Skin epidermis (tissue), 12 donors: Measurements from ENCODE around the gene KIRREL3.
A peak's percentile ranks its signal among the peaks of the same experiment; 100 is the strongest.

Experiments
- H3K27ac ChIP-seq, 21 experiments: fragments of 200-600 bp; sonication (generic) in 11 of 21; one replicate each; pipeline ENCODE4 v1.5.0; 2020; ENCODE audit warnings: mild to moderate bottlenecking in 3 of 21, inconsistent platforms in 2 of 21, moderate library complexity in 2 of 21
- H3K4me3 ChIP-seq, 7 experiments: fragments of 200-600 bp; sonication (generic) in 2 of 7; one replicate each; pipeline ENCODE4 v1.5.0; 2020; ENCODE audit warnings: inconsistent platforms in 2 of 7, mild to moderate bottlenecking in 2 of 7, moderate library complexity in 1 of 7

The KIRREL3 gene

DNA sequence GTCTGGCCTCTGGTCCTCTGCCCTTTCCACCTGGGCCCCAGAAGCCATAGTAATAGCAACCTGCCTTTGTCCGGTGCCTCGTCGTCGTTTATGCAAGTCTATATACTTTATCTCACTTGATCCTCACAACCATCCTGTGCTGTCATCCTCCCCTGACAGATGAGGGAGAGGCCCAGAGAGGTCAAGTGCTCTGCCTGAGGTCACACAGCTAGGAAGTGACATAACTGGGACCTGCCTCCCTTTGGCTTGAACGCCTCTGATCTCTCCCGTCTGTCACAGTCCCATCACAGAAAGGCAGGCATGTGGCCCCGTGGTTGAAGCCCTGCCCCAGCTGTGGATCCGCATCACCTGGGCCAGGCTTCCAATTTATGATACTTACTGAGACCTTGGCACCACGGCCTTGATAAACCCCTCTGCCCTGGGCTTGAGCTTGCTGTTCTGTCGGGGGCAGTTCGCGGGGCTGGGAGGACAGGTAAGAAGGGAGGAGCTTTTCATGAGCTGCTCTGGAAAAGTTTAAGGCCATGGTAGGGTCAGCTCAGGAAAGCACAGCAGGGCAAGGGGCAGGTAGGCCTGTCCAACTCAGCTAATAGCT is 398.1 kb downstream of the KIRREL3 start:
- H3K27ac ChIP-seq: no peak overlapping the region
- H3K4me3 ChIP-seq: no peak overlapping the region

DNA sequence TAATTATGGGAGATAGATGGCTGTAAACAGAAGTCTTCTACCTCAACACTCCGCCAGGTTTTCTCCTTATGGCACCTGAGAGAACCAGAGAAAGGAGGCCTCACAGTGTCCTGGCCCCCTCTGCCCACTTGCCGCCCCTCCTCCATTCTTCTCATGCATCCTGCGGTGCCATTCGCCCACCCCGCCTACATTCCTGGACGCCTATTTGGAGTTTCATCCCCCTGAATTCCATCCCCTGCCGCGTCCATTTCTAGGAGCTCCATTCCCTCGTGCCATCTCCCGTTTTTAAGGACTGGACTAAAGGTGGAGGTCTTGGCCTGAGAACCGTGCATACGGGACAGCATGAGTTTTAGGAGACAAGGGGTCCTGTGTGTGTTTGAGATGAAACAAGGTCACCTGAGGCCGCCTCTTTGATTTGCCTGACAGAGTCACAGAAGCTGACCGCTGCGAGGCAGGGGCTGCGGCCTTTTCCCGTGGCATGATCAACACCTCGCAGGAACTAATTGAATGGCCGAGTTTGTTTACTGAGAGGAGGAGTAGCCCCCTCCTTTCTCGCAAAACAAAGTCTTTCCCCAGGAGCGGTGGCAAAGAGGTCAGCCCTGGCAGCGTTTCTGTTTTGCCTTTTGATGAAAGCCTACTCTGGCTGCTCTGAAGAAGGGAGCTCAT is 398.9 kb downstream of the KIRREL3 start:
- Histone ChIP-seq H3K4me3 (no peak overlapping the region), H3K27ac (no peak overlapping the region)

DNA sequence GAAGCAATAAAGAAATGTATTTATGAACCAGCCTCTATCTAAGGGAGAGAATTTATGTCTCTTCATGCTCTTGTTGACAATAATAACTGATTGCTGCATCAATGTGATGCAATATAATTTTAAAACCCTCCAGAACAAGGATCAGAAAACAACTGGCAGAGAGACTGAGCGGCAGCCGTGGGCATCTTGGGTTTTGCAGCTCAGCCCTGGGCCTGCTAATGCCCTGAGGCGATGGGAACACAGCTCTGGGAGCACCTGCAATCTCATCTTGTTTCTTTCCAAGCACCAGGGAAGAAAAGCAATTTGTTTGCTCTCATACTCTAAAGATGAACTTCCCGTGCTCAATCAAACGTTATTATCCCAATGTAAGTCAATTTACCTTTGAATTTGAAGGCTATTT is 399.4 kb downstream of the KIRREL3 start:
- no peak overlapping the region for H3K27ac ChIP-seq
- no peak overlapping the region for H3K4me3 ChIP-seq

DNA sequence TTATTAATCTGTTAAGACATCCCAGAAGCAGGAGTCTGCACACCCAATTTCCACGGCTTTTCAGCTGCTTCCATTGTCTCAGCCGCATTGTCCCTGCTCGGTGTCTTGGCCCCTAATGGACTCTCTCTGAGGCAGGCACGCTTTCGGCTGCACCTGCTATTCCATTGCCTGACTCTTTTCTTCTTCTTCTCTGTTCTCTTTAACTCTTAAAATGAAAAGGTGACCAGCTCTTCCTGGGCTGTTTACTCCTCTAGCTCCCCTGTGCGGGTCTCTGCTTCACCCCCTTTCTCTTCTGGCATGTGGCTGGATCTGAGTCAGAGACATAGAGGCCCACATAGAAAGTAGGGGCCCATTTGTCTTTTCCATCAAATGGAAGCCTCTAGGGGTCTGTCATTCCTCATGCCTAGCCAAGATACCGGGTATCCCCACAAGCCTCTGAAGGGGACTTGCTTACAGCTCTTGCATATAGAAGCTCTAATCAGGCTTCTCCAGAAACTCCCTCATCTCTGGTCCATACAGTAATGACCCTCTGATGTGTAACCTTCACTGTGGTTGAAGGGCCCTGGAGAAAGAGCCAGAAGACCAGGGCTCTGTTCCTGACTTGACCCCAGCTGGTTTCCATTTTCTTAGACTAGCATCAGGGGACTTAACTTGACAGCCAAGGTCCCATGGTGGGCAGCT is 401.2 kb downstream of the KIRREL3 start:
- no peak overlapping the region for H3K4me3 ChIP-seq
- H3K27ac ChIP-seq: no peak overlapping the region

DNA sequence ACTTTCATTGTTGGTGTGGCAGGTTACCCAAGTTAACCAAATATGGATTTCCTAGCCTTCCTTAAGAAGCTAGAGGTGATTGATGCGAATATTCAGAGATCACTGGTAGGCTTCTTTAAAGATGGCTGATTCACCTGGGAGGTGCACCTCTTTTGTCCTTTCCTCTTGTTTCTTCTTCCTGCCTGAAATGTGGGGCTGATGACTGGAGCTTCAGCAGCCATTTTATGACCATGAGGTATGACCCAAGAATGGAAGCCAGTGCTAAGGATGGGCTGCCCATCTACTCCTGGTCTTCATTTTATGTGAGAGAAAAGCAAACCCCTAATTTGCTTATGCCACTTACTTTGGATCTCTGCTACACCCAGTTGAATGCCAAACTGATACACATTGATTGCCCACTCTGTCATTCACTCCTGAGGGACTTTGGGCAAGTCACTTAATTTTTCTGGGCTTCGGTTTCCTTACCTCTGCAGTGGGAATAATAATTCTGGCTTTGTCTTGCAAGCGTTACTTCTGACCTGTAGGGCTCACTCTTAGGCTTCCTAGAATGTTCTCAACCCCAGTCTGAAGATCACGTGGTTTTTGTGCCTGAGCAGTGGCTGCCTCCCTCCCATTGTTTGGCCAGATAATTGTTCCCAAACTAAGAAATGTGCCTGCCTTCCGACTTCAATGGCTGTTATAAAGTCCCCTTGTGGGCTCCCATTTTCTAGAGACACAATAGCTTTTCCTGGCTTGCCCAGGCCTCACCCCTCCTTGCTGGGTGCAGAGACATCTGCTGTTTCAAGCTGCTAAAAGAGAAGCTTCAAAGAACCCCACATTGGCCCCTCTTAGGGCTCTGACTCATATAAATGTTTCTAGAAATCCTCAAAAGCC is 402.0 kb downstream of the KIRREL3 start:
- Histone ChIP-seq H3K4me3 (no peak overlapping the region), H3K27ac (no peak overlapping the region)

DNA sequence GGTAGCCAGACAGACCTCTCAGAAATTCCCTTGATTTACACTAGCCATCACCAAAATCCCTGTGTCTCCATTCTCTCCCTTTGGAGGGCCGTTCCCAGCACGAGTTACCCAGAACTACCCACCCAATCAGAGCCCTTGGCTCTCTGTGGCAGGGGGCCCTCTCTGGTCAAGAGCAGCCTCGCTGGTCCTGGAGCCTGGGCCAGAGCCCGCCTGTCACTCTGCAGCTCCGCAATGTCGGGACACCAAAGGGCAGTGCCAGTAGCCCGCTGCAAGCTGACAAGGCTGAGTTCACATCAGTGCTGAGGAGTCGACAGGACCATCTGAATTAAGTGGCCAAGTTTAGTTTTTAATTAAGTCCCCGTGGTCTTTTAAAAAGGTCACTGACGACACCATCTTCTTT is 403.5 kb downstream of the KIRREL3 start:
- Histone ChIP-seq H3K27ac (no peak overlapping the region), H3K4me3 (no peak overlapping the region)

DNA sequence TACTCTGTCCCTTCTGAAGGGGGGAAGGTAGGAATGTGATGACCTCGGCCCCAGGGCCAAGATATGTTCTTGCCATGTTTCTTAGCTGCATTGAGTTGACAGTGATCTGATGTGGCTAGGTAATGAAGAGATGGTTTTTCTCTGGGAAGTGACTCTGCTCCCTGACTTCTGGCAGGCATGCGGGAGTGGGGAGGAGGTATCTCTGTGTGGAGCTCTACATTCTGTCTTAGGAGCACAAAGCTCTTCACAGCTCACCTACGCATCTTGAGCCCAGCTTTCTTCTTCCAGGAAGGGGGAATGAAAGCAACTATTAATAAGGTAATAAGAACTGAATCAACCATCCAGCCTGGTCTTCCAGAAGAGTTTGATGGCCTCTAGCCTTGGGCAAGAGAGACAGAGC is 404.1 kb downstream of the KIRREL3 start:
- Histone ChIP-seq H3K4me3 (no peak overlapping the region), H3K27ac (no peak overlapping the region)

DNA sequence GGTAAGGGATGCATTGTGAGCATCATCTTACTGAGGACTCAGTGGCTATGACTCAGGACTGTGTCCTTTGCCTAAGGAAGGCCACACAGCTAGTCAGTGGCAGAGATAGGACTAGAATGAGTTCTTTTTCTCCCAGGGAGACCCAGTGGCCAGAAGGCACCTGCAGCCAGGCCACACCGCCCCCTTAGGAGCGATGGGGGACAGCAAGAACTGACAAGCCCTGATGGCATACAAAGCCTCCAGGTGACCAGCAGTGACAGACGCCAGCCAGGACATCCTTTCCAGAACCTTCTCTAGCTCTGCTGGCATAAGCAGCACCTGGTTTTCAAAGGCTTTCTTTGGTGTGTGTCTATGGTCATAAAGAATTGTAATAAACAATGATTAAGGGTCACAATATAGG is 405.0 kb downstream of the KIRREL3 start:
- no peak overlapping the region for H3K4me3 ChIP-seq
- no peak overlapping the region for H3K27ac ChIP-seq

DNA sequence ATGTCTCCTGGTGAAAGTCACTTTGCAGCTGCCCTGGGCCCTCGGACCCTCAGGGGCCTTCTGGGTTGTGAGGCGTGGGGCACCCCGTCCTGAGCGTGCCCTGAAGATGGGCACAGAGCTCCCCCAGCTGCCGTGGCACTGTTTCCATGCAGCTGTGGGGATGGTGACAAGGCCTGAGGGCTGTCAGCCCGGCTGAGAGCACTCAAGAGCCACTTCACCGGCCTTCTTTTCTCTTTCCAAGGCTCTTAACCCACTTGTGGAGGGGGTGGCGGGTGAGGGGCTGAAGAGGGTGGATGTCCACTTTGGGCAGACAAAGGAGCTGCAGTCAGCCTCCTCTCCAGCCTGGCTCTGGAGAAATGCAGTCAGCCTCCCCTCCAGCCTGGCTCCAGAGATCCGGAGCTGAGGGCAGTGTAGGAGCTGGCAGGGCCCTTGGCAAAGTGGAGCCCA is 405.6 kb downstream of the KIRREL3 start:
- Histone ChIP-seq H3K27ac (no peak overlapping the region), H3K4me3 (no peak overlapping the region)

DNA sequence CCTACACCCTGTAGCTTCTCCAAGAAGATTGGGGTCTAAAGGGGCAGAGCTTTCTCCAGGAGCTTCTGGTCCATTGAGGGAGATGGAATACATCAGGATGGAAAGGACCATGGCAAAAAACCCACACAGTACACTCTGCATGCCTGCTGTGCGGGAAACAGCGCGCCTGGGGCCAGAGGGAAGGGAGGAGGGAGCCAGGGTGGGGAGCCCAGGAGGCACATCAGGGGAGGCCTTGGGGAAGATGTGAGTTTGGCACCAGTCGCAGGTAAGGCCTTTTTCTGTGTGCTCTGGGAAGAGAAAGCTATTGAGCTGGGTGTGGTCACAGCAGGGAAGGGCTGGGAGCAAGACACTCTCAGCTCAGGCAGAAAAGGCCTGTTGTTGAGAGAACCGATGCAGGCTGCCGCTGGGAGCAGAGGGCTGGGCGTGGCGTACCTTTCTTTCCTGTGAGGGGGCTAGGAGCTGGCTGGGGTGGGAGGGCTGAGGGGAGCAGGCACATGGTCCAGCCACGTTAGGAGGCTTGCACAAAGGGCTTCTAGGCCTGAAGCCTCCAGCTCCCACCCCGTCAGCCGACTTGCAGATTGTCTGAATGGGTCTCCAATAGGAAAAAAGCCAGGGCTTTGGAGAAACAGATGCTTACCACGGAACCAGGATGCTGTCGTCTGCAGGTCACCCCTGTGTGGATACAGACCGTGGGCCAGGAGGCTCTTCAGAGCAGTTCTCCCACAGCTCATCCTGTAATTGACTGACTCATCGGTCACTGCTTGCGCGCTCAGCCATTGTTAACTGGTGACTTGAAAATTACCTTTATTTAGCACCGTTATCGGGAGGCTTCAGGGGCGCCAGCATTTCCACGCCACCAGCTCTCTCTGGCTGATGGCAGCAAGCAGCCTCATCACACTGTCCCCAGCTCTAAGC is 407.8 kb downstream of the KIRREL3 start:
- Histone ChIP-seq H3K27ac (peak overlapping the region in 7 of 21 experiments; percentile 31 to 57 (median 47)), H3K4me3 (no peak overlapping the region)

DNA sequence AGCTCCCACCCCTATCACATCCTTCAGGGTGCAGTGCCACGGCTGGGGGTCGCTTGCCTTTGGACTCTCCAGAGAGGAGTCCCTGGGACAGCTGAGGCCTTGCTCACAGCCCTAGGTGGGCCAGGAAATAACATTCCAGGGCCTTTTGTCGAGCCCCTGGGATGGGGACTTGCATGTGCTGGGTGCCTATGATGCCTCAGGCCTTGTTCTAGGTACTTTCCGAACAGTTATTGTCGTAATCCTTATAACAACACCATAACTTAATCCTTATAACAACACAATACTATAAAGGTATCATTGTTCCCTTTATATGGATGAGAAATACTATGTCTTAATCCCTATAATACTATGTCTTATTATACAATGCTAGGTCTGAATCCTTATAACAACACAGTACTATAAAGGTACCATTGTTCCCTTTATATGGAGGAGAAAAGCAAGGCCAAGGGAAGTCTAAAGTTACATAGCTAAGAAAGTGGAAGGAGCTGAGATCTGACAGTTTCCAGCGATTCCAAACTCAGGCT is 408.5 kb downstream of the KIRREL3 start:
- Histone ChIP-seq H3K27ac (peak overlapping the region in 6 of 21 experiments; percentile 31 to 57 (median 44)), H3K4me3 (no peak overlapping the region)

DNA sequence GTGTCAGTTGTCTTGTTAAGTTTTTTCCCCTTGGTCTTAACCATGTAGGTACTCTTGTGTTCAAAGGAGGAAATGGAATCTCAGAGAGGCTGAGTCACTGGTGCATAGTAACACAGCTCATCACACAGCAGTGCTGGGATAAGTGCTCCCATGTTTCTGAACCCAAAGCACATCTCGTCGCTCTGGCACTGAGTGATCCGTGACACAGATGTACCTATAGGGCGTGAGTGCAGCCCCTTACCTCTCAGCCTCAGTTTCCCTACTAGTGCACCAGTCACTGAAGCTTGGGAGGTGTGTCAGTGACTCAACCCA is 411.1 kb downstream of the KIRREL3 start:
- Histone ChIP-seq H3K27ac (no peak overlapping the region), H3K4me3 (no peak overlapping the region)

DNA sequence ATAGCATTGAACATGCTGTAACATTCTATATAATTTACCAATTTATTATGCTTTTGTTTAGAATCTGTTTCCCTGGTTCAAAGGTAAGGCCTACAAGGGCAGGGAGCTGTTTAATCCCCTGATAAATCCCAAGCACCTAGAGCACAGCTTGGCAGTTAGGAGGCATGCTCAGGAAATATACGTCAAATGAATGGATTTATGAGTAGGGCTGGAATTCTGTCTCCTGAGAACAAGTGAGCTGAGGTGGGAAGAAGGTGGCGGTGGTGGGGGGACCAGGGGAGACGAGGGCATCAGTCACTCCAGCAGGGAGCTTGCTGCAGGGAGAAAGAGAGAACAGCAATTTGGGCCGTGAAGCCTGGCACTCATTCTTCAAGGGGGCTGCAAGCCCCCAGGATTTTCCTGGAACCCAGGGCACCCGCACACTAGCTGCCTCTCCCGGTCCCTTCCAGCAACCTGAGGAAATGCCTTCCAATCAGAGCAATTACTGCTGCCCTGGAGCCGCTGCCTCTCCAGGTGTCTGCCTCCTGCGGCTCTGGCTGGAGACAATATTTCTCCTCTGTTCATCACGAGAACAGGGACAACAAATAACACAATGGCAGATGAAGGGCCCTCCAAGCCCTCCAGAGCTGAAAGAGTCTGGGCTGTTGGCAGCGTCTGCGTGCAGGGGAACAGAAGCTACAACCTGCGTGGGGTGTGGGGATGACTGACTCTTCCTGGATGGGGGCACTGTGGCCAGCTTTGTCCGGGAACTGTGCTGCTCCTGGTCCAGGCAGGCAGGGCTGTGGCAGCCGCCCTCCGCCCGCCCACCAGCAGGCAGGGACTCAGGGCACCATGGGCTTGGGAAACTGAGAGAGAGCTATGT is 411.7 kb downstream of the KIRREL3 start:
- no peak overlapping the region for H3K27ac ChIP-seq
- no peak overlapping the region for H3K4me3 ChIP-seq

DNA sequence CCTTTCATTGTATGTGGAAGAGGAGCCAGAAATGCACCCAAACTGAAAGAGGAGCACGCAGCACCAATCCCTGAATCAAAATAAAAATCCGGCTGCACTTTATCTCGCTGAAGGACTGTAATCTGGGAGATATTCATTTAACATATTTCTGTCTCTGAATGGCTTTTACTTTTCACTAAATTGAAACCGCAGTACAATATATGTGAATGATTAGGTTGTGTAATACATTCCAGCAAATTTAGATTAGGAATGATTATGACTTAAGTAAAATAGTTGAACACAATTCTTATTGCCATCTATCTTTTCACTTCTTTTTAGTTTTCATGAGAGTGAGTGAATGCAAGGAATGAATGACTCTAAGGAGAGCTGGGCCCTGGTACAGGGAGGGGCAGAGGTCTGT is 413.0 kb downstream of the KIRREL3 start:
- Histone ChIP-seq H3K4me3 (no peak overlapping the region), H3K27ac (no peak overlapping the region)

DNA sequence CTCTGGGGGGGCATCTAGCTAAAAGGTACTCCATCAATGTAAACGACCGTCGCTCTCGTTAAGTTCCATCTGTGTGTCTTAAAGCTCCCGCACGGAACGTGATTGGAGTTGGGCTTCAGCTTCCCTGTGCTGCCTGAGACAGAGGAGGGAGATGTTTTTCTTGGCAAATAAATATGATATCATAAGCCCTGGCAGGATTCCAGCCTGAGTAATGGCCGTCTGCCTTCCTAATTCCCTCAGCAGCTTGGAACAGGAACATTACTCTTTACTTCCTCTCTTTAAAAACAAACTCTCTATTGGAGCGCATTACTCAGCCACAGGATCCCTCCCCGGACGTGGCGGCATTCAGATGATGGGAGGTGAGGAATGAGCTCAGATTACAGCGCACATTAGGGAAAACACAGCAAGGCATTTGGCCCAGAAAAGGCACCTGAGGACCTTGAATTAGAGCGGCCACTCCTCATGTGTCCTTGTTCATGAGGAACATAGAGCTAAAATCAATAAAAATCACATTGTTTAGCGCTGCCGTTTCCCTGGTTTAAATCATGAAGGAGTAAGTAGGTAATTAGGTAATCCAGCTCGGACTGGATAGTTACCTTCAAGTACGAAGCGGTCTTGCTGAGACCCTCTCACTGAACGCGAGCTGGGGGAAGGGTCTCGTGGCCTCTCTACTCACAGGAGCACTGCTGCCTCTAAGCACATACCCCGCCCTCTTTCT is 414.6 kb downstream of the KIRREL3 start:
- Histone ChIP-seq H3K4me3 (peak overlapping the region in 2 of 7 experiments; percentile 1 to 12), H3K27ac (peak overlapping the region in 11 of 21 experiments; percentile 4 to 65 (median 37))

DNA sequence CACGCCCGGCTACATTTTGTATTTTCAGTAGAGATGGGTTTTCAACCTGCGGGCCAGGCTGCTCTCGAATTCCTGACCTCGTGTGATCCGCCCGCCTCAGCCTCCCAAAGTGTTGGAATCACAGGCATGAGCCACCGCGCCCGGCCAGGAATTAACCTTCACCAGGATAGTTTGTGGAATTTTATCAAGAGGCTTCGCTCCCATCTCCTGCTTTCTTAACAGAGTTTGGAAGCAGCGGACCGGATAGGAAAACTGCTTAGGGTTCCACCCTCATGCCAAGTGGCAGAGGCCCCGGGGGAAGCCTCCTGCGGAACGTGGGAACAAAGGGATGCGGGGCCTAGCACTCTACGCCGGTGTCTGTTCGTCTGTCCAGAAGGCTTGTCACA is 415.2 kb downstream of the KIRREL3 start:
- H3K4me3 ChIP-seq: peak overlapping the region in 2 of 7 experiments; percentile 1 to 12
- H3K27ac ChIP-seq: peak overlapping the region in 10 of 21 experiments; percentile 4 to 65 (median 36)

DNA sequence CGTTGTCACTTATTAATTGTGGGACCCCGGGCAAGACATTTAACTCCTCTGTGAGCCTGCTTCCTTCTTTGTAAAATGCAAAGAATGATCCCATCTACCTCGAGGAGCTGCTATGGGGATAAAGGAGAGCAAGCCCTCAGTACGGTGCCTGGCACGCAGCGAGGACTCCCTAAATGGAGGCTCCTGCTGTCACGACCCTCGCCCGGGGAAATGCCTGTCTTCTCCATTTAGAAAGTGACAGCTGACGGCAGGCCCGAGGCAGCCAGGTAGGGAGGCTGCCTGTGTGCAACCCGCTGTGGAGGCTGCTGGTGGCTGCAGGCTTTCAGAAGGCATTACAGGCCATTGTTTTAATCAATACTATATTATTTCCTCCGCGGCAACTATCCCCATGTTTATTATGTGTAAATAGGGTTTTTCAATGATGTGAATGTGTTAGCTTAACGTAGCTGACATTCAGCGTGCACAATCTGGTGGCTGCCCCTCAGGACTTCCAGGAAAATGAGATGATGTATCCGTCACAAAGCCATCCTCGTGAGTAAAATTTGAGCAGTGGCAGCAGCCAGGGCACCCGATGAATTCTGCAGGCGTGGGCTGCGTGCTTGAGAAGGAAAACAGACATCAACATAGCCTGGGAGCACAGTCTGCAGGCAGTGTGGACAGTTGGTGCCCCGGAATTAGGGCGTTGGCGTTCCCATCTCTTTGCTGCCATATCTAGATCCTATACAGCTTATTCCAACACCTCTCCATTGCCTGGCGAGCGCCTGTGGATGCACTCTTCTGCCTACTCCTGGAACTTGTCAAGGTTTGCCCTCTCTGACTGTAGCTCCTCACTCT is 416.8 kb downstream of the KIRREL3 start:
- H3K4me3 ChIP-seq: no peak overlapping the region
- no peak overlapping the region for H3K27ac ChIP-seq
